ENCODE data around the gene OMG.
"Not testable (repeated sequence)": the region's sequence is repeated elsewhere in the genome, so short reads cannot be mapped to it uniquely, and the experiment has no call there.

Gene OMG

DNA sequence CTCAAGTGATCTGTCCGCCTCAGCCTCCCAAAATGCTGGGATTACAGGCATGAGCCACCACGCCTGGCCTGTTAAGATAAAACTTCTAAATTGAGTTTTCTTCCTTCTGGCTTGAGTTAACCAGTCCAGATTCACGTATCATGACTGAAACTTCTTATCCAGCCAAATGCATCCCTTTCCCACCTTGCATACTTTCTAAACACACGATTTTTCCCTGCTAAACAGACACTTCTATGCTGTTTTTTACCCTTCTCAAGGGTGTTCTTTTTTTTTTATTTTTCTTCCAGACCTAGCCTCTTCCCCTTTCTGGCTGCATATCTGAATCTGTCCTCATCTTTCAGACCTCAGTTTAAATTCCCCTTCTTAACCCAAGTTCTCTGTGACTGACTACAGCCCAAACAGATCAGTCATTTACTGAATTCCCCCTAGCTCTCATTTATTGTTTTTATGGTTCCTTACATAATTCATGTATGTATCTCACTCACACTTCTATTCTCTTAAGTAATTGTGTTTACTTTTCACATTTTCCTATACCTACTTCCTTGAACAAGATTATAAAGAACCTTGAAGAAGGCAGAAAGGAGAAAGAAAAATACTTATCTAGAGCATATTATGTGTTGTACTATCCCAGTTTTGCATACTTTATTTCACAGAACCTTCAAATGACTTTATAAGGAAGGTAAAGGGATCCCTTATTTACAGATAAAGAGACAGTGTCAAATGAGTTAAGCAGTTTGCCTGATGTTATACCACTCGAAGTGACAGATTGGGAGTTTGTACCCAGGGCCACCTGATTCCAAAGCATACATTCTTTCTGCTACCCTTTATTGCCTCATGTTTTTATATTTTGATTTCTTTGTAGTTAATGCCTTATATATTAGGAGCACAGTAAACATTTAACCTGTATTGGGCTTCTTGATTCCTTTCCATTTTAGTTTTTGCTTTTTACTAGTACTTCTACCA is 11.6 kb upstream of the OMG start:
- DNase-seq: no peak

DNA sequence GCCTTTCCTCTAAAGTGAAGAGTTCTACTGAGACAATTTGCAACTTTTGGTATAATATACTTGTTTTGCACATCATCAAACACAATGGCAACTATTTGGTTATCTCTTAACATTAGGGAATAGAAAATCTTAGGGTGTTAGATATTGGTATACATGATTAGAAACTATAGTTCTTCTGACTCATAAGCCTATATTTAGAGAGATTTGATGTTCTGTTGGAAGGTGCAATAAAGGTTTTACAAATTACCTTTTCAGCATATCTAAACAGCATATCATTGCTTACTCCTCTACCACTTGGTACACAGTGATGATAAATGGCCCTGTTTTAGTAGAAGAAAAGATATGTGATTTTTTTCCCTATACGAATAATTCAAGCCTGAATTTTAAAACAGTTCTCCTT is 10.6 kb upstream of the OMG start:
- DNase-seq: no peak

DNA sequence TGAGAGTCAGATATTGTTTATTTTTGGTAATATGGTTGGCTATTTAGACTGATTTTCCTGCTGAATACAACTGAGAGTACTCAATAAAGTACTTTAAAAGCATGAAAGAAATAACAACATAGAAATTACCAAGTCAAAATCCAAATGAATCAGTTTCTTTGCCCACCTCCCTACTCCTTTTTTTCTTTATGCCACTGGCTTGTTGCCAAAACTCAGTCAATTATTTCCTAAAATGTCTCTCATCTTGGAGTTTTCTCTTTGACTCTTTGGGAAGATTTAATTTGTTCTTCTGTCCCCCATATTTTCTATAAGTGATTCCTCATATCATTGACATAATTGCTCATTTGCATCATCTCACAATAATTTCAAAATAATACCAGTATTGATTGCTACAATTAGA is 2.6 kb upstream of the OMG start:
- DNase-seq: no peak

DNA sequence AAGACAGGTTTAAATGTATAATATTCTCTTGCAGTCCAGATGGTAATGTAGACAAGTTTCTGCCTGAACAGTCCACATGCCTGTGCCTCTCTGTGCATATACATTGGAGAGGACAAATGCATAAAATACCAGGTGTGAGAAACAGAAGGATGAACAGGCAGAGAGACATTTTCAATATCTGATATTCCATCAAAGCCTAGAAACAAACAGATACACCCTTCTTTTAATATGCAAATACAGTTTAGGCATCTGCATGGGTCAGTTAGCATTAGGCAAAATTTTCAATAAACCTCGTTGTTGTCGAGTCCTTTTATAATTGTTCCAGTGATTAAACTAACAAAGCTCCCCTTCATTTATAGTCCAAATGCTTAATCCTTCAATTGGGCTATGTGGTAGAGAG is 897 bp downstream of the OMG start:
- DNase-seq: no peak

DNA sequence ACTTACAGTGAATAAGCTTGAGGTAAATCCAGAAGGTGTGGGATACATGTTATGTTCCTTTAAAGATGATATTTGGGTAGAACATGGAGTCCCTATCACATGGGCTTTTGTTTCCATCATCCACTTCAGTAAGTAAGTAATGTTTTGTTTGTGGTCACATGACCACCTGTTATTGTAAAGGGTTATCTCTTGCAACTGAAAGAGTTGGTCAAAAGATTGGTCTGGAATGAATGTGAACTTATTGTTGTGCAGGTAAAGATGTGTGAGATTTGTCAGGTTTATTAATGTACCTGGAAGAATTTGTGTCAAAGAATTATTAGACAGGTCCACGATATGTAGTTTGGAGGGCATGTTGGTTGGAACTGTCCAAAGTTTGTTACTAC is 1.6 kb downstream of the OMG start:
- no peak for DNase-seq

DNA sequence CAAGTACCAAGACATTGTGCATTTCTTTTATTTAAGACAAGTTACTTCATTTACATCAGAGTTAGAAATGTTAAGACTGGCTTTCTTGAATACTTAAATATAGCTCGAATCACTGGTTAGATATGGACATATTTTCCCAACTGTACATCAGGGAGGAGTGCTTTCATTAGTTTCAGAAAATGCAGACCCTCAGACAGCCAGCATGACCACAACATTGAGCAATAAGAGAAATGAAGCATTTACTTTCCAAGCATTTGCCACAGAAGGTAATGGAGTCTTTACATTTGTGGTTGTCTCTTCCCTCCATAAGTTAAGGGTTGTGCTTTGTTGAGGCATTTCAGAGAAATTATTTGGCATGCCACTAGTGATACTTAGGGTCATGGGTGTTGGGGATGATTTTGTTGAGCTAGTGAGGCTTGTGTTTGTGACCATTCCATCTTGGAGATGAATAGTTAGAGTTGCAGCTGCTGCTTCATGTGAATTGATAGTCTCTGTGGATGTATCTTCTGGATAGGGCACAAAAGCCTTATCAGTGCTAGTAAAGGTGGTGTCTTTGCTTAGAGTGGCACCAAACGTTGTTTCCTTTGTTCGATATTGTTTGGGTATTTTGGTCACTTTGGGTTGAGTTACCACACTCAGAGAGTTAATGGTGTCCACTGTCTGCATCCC is 2.1 kb downstream of the OMG start:
- no peak for DNase-seq

DNA sequence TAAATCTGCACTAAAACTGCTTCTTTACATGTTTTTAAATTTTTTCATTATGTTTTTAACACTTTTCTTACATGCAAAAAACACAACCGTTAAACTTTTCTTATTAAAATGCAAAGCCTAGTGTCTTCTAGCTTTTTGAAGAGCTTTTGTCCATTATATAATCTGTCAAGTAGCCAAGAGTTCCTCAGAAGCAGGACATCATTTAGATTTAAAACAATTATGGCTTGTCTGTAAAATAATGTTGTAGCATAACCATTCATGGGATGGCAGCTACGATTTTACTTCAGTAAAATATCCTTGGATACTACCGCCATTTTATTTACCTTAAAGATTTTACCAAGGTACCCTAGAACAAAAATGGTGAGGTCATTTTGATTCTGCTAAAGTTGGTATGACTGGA is 2.8 kb downstream of the OMG start:
- DNase-seq: no peak

DNA sequence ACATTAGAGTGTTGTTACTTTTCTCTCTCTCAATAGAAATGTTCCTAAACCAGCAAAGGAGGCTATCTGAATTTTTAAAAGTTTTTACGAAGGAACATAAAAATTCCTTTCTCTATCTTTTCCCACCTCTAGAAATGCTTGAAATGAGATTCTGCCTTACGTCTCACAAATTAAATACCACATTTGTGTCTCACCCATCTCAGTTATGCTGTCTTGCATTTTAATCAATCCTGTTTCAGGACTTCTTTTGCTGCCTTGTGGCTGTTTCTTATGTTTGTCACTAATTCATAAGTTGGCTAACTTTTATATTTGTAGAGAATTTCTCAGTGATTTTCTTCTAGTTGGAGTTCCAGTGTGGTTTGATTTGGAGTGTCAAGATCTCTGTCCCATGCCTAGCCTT is 3.5 kb downstream of the OMG start:
- DNase-seq: no peak

DNA sequence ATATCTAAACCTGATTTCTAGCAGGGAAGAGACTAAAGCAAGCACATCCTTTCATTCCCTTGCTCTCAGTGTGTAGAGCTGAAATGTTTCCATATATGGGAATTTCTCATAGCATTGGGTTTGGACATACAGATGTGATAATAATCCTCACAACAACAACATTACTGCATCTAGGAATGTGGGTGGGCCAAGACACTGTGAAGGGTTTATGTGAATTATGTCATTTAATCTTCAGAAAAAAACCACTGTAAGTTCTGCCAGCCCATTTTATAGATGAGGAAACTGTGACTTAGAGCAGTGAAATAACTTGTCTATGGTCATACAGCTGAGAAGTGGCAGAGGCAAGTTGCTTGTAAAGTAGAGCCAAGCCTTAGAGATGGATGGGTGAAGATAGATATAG is 5.2 kb downstream of the OMG start:
- DNase-seq: no peak

DNA sequence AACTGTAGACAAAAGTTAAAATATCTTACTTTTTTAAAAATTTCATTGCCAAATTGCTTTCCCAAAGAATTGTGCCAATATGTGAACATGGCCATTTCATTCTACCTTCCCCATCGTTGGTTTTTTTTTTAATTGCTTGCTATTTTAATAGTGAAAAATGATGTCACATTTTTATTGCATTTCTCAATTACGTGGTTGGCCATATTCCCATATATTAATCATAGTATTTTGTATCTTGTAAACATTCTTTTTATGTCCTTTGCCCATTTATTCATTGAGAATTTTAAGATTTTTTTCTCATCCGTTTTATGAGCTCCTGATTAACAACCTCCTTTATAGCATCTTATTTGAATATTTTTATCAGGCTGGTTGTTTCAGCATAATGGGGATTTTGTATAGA is 7.2 kb downstream of the OMG start:
- DNase-seq: no peak

DNA sequence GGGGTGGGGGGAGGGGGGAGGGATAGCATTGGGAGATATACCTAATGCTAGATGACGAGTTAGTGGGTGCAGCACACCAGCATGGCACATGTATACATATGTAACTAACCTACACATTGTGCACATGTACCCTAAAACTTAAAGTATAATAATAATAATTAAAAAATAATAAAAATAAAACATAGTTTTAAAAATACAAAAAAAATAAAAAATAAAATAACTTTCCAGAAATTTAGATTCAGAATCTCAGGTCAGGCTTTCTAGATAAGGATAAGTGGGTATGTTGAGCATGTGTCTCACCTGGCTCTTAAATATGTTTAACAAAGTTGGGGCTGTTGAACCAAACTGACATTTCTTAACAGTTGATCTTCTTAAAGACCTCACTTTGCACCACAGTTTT is 9.1 kb downstream of the OMG start:
- not testable (repeated sequence) for DNase-seq

DNA sequence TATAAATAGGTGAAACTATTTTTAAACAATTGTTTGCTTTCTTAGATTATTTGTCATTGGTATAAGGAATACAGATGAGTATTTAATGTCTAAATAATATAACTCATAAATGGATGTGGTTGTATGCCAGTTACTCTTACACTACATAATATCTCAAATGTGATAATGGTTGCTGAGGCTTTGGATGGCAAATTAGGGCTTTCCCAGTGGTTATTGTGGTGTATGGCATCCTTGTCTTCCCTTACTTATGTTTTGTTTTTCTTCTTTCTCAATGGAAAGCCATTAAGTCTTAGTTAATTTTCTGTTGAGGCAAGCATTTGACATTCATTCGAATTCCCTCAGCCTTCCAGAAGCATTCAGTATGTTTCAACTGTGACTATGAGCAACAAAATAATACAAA is 10.5 kb downstream of the OMG start:
- no peak for DNase-seq

DNA sequence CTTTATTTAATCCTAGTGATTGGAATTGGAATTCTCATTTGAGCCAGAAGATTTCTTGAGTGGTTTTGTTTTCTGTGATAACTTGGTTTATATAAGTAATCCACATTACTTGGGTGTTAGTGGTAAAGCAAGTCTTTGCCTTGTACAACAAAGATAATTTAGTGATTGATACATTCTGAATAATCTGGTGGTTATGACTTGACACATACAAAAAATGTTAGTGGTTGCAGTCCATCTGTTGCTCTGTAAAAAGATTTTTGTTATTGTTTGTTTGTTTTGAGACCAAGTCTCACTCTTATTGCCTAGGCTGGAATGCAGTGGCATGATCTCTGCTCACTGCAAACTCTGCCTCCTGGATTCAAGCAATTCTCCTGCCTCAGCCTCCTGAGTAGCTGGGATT is 13.2 kb downstream of the OMG start:
- no peak for DNase-seq

DNA sequence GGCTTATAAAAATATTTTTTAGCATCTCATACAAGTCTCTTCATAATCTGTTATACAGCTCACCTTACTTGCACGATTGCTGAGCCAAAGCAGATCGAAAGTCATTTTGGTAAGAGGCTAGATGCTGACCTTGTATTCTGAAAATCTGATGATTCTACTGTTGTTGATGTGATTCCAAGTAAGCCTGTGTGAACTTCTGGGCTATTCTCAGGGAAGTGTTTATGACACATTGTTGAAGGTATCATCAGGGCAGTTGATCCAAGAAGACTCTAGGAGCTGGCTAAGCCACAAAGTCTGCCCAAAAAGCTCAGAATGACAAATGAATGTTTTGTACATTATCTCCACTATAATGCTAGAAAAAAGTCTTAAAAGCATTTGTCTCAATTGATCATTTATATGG is 16.0 kb downstream of the OMG start:
- no peak for DNase-seq

DNA sequence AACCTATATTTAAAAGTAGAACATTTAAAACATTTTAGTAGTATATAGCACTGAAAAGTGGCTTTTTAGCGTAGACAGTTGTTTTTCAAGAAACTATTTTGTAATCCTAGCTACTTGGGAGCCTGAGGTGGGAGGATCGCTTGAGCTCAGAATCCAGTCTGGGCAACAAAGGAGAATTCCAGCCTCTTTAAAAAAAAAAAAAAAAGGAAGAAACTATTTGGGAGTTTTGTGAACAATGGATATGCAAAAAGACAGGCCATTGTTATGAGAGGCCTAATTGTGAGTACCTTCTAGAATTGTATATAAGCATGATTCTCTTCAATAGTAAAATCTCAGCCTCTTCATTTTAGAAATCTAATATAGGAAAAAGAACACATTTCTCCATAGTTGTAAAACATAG is 17.6 kb downstream of the OMG start:
- DNase-seq: no peak

DNA sequence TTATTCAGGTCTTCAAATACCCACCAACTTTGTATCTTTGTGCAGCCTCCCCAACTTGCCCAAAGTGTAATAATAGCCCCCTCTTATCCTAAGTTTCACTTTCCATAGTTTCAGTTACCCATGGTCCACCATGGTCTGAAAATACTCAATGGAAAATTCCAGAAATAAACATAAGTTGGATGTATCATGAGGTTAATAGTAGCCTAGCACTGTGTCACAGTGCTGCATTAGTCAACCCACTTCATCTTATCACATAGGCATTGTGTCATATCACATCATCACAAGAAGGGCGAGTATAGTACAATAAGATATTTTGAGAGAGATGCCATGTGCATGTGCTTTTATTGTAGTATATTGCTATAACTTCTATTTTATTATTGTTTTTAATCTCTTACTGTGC is 21.9 kb downstream of the OMG start:
- no peak for DNase-seq

DNA sequence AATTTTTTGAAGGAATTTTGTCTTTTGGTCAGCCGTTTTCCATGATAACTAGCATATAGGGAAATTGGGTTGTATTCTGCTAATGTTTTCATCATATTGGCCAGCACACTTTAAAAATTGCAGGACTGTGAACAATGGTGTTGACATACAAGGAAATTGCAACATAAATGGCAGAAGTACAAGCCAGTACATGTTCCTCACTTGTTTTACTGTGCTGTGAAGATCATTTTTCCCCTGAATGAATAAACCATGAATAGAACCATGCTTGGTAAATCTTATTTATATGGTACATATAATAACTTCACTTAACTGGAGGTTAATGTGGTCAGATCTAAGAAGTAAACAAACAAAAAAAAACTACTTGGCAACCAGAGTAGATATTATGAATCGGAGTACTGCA is 22.8 kb downstream of the OMG start:
- DNase-seq: no peak

DNA sequence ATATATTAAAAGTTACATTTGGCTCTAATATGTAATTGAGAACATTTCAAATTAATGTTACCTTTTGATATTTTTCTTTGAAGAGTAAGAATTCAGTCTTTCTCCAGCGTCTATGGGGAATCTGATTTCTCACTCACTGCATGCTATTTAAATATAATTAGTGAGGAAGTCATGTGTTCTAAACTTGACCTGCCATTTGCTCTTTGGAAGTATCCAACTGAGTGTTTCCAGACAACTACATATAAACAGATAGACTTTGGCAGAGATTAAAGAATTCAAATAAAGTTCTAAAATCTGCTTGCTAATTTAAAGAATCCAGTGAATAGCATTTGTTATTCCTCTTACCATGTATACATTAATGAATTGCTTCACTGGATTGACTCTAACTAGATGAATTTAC is 23.5 kb downstream of the OMG start:
- DNase-seq: no peak

DNA sequence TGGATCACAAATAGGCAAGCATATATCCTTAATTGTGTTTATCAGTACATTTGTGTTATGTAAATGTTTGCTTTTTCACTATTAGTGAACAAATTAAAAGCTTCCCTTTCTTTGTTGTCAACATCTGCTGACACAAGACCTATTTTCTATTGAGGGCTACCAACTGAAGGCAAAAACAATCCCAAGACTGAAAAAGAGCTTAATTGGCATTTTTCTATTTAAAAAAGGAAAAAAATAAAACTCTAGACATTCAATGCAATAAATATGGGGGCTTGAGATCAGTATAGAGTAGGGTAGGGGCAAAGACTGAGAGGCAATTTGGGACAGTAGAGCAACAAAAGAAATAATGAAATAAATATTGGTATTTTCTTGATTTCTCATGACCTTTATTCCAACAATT is 24.2 kb downstream of the OMG start:
- DNase-seq: no peak

DNA sequence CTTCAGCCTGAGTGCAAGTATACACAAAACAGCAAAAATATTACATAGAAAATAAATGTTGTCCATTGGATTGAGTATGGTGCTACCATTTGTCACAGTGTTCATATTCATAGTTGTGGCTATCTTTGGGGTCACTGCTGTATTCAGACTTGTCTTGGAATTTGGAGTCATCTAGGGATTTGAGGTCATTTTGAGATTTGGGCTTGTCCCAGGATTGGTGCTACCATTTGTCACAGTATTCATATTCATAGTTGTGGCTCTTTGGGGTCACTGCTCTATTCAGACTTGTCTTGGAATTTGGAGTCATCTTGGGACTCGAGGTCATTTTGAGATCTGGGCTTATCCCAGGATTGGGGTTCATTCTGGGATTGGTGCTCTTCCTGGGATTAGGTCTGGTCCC is 24.8 kb downstream of the OMG start:
- no peak for DNase-seq

DNA sequence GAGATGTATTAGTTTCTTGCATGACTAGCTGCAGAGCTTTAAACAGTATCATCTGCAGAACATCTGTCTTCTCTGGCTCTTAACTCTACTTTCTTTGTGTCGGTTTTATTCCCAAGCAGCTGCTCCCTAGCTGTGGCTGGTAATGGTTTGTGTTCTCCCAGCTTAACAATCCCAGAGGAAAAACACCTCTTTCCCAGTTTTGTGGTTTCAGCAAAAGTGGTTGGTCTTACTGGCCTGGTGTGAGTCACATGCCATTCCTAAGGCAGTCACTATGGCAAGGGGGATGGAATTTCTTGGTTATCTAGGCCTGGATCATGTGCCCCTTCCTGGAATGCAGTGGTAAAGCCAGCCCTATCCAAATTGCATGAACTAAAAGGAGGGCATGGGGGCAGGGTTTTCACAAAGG is 27.5 kb downstream of the OMG start:
- DNase-seq: no peak

DNA sequence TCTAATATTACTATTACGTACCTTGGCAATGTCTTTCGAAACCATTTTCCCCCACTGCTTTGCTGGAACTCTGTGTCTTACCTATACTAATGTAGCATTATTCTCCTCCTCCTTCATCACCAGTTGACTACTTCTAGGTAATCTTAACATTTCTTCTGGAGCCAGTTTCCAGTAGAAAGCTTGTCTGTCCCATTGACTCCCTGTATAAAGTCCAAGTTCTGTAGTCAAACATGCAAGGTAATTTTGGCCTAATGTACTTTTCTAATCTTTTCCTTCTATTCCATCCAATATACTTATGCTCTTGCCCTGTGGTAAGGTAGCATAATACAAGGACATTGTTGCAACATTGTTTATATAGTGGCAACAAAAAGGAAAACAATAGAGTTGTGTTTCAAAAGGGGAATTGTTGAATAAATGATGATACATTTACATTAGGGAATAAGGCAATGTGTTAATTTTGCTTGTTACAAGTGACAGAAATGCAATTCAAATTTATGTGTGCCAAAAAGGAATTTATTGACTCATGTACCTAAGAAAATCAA is 27.9 kb downstream of the OMG start:
- no peak for DNase-seq

DNA sequence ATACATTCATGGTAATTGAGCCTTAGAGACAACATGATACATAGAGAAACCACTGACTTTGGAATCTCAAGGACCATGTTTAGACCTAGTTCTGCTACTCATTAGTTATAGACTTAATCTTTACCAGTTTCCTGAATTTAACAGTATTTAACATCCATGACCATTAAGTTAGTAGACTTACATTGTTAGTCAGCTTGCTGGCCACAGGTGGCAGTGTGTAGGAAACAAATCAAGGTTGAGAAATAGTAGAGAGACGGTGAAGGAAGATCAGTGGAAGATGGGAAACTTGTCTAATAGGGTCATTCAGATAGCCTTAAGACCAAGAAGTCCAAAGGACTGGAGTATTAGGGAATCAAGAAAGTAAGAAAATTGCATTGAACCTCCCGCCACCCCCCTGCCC is 31.0 kb downstream of the OMG start:
- no peak for DNase-seq

DNA sequence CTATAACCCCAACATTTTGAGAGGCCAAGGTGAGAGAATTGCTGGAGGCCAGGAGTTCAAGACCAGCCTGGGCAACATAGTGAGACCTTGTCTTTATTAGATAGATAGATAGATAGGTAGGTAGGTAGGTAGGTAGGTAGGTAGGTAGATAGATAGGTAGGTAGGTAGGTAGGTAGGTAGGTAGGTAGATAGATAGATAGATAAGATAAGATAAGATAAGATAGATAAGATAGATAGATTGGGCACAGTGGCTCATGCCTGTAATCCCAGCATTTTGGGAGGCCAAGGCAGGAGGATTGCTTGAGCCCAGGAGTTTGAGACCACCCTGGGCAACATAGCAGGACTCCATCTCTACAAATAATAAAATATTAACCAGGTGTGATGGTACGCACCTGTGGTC is 34.1 kb downstream of the OMG start:
- not testable (repeated sequence) for DNase-seq

All from activated CD4-positive, alpha-beta T cell treated with anti-CD3 and anti-CD28 coated beads for 48 hours (primary cell).